GM18909 (cell line): ENCODE results near the gene COQ4.
"Not testable (repeated sequence)": the region's sequence is repeated elsewhere in the genome, so short reads cannot be mapped to it uniquely, and the experiment has no call there.

ENCODE experiments used
- ATAC-seq: cut with Tn5 transposase; IDR thresholded peaks from one replicate; pipeline ENCODE4 v1.9.1; 2021; ENCODE audit warnings: mild to moderate bottlenecking; ENCODE audit not compliant: unreplicated experiment, poor library complexity

COQ4 gene

DNA sequence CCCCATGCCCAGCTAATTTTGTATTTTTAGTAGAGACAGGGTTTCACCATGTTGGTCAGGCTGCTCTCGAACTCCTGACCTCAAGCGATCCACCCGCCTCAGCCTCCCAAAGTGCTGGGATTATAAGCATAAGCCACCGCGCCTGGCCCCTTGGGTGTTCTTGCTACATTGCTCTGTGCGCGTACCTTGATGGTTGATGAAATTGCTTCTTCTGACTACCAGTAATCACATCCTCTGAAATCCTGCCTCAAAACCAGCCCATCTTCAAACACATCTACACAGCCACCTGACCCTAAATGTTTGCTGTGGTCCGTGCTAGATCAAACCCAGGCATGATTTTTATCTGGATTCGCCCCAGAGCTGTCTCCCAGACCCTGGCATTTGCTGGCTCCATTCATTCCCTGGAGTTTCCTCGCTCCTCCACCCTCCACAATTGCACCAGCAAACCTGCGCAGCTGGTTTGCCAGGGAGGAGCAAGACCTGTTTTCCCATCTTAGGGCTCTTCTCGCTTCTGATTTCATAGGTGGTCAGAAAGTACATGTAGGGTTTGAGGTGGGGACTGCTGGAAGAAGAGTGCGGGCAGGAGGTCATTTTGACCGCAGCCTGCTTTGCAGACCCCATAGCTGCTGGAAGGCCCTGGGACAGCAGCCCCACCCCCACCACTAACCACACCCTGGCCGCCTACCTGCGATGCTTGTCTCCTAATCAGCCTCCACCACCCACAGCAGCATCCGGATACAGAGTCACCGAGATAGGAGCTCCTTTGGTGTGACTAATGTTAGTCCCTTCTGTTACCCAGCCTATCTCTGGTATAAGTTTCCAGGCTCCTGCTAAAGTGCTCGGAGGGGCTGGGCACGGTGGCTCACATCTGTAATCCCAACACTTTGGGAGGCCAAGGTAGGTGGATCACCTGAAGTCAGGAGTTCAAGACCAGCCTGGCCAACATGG, 23.8 kb upstream of the COQ4 start:
- no peak for ATAC-seq

DNA sequence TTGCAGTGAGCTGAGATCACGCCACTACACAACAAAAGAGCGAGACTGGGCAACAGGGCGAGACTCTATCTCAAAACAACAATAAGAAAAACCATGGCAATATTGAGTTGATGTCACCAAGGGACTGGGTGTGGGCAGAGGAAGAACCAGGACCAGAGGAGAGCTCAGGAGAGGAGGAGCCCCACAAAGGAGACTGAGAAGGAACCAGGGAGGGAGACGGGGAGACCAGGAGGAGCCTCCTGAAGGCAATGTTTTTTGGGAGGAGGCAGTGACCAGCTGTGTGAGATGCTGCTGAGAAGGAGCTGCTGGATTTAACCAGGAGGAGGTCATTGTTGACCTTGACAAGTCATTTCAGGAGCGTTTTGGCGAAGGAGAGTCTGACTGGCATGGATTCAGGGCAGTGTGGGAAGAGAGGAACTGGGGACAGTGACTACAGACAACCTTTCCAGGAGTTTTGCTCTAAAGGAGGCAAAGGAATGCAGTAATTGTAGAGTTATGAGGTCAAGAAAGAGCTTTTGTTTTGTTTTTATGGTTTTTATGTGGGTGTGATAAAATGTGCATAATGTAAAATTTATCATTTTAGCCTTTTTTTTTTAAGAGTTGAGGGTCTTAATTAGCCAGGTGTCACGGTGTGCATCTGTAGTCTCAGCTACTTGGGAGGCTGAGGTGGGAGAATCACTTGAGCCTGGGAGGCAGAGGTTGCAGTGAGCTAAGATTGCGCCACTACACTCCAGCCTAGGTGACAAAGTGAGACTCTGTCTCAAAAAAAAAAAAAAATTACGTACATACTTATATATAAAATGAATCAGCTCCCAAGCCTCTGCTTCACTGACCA, 18.3 kb upstream of the COQ4 start:
- no peak for ATAC-seq

DNA sequence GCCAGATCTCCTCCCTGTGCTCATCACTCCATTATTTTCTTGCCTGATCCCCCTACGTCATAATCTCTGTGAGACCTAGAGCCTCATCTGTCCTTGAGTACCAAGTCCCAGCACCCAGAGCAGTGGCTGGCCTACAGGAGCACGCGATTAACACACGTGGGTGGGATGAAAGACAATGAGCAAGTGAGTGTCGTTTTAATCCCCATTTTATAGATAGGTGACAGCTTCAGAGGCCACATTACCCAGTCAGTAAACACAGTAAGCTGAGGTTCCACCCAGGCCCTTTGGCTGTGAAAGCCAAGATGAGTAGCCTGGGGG, 17.7 kb upstream of the COQ4 start:
- ATAC-seq, result no peak

DNA sequence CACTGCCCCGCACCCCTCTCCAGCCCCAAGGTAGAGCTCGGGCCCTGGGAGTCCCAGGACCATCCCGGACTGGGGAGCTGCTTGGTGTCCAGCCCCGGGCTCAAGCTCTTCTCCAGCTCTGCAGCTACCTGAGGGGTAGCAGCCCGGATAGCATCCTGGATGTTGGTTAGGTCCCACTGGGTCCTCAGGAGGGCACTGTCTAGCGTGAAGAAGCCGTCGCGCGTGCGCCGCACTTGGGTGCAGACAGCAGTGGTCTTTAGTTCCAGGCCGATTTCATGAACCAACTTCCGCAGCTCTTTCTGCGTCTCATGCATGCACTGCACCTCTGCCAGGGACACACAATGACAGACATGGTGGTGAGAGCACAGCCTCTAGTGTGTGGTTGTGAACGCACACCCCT, 13.1 kb upstream of the COQ4 start:
- ATAC-seq, result no peak

DNA sequence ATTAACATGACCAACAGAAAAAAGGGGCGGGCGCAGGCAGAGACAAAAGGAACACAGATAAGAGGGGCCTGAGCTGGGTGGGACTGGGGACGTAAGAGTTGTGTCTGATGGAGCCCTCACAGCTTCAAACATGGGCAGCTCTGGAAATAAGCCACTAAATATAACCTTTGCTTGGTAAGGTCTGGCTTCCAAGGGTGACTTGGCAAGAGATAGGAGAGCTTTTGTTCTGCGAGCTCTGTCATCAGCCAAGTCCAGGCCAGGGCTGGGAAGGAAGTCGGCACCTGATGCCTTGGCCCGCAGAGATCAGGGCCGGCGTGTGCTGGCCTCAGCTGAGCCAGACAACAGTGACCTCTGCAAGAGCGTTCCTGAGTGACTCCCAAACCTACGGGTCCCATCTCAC, 12.2 kb upstream of the COQ4 start:
- no peak for ATAC-seq

GRCh38 chr9:128314697-128315096, 7.9 kb upstream of the COQ4 start:
- no peak for ATAC-seq

DNA sequence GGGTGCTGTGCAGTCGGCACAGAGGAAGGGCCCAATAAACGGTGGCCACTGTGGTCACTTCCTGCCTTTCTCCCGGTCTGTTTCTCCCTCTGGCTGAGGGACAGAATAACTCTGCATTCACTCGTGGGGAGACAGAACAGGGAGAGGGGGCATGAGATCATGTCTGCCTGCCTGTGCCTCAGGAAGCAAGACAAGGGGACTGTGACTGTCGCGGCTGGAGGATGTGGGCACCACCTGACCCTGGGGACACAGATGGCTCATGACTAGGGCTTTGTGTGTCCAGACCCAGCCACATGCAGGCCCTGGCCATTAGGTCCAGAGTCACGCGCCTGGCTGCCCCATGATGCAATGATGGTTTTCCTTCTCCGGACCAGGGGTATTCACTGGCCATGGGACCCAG, 6.2 kb upstream of the COQ4 start:
- ATAC-seq, result no peak

DNA sequence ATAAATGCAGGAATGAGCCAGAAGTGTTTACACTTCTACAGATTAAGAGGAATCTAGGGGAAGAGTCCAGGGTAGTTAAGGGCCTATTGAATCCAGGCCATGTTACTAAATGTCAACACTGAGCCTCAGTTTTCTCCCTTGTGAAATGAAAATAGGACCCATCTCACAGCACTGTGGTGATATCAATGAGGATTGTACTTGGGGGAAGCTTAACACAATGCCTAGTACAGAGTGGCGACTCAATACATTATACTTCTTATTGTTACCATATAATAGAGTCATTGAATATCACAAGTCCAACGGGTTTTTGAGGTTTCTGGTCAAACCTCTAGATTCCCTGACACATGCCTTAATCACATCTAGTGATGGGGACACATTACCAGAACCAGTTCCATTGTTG, 5.0 kb upstream of the COQ4 start:
- ATAC-seq, result no peak

- ATAC-seq, result no peak
These were observed 1.3 kb upstream of the COQ4 start for GRCh38 chr9:128321343-128321742.

DNA sequence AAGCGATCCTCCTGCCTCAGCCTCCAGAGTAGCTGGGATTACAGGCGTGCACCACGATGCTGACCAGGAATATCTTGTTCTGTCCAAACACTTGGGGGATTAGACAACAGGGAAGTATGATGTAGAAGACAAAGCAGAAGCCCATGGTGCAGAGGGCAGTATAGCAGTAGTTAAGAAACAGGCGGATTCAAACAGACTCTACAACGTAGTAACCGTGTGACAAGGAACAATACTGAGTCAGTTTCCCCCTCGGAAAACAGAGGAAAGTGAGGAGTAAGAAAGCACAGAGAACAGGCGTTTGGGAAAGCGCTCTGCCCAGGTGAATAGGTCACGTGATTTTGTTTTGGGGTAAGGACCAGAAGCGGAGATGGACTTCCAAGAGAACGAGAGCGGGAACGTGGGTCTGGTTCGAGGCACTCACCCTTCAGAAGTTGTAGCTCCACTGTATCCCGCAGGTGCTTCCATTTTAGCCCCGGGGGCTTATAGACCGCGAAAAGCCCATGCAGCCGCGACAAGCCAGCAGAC, 698 bp upstream of the COQ4 start:
- peak; percentile 11 for ATAC-seq

DNA sequence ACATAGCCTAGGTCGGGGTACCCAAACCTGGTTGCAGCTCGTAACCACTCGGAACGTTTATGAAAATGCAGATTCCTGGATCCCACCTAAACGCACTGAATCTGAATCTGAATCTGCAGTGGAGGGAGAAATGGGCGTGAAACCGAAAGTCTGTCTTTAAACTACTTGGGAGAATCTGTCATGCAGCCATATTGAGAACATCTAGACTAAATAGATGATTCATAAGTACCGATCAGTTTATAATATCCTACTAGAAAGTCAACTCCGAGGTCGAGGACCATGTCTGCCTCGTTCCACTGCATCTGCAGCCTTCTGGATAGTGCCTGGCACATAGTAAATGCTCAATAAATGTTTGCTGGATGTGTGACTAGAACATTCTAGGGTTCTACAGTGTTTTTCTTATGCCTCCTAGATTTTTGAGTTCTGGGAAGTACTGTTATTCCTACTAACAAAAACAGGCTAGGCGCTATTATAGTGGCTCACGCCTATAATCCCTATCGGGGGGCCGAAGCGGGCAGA, 632 bp downstream of the COQ4 start:
- no peak for ATAC-seq

DNA sequence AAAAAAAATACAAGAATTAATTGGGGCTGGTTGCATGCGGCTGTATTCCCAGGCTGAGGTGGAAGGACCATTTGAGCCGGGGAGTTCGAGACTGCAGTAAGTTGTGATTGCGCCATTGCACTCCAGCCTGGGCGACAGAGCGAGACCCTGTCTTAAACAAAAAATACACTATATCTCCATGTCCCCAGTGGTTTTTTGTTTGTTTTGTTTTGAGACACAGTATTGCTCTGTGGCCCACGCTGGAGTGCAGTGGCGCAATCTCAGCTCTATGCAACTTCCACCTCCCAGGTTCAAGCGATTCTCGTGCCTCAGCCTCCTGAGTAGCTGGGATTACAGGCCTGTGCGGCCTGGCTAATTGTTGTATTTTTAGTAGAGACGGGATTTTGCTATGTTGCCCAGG, 1.2 kb downstream of the COQ4 start:
- no peak for ATAC-seq

GRCh38 chr9:128324401-128324800, 1.8 kb downstream of the COQ4 start:
- ATAC-seq, result no peak

- no peak for ATAC-seq
These were observed 3.0 kb downstream of the COQ4 start for GRCh38 chr9:128325629-128326028.

DNA sequence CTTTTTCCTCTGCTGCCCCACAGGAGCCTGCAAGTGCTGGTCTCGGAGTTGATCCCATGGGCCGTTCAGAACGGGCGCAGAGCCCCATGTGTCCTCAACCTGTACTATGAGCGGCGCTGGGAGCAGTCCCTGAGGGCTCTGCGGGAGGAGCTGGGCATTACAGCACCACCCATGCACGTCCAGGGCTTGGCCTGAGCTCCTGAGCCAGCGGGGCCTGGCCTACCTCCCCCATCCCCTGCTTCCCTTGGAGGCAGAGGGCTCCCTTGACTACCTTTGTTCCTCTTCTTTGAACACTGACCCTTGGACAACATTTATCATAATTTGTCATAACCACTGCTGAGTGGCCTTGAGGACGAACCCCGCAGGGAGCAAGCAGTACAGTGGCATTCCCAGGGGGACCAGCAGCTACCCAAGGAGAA, 10.8 kb downstream of the COQ4 start:
- no peak for ATAC-seq

GRCh38 chr9:128335161-128335560, 12.5 kb downstream of the COQ4 start:
- ATAC-seq, result no peak

DNA sequence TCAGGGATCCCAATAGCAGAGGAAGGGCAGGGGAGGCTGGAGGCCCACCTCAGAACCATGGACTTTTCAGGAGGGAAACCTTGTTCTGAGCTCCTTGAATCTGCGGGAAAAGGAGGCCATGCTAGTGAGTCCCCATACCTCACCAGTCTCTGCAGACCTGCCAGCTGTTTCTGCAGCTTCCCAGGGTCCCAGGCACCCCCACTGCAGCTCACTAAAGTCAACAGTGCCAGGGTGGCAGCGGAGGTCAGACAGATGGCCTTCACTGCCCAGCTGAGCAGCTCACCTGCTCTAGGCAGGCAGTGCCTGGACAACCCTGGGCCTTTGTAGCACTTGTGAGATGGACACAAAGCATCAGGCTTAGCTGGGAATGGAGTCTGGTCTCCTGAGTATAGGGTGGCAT, 13.3 kb downstream of the COQ4 start:
- ATAC-seq, result no peak

DNA sequence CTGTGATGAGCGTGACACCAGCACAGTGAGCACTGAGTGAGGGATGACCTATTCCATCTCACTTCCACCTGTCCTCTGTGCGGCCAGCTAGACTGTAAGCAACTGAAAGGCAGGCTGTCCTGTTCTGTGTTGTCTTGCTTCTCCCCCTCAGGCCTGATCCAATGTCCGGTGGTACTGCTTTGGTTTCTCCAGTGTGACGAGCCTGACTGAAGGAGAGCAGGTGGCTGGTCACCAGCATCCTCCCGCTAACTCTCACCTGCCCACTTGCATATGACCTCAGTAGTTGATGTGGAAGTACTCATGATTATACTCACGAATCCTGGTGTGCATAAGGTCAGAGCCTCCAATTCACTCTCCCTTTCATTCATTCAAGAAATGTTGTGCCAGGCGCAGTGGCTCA, 15.3 kb downstream of the COQ4 start:
- ATAC-seq, result no peak

DNA sequence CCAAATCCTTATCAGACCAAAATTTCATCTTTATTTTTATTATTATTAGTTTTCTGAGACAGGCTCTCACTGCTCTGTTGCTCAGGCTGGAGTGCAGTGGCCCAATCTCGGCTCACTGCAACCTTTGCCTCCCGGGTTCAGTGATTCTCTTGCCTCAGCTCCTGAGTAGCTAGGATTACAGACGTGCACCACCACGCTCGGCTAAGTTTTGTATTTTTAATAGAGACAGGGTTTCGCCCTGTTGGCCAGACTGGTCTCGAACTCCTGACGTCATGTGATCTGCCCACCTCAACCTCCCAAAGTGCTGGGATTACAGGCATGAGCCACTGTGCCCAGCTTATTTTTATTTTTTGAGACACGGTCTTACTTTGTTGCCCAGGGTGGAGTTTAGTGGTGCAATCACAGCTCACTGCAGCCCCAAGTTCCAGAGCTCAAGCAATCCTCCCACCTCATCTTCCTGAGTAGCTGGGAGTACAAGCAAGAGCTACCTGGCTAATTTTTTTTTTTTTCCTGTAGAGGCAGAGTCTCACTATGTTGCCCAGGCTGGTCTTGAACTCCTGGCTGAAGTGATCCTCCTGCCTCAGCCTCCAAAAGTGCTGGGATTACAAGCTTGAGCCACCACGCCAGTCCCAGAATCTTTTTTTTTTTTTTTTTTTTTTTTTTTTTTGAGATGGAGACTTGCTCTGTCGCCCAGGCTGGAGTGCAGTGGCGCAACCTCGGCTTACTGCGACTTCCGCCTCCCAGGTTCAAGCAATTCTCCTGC, 16.4 kb downstream of the COQ4 start:
- ATAC-seq, result not testable (repeated sequence)
